Heart left ventricle (tissue), 16 donors: ENCODE results near the gene FLNB. TPM values are rescaled to one million over a fixed set of nuclear protein-coding genes. Genes with fewer than 3 reads are reported as not detected.

Experiments
- ATAC-seq, 4 donors: fragments of 200-7000 bp; cut with Tn5 transposase; one replicate each; pipeline ENCODE4 v1.9.1; 2020 to 2022; ENCODE audit warnings: moderate library complexity in 4 of 4, mild to moderate bottlenecking in 3 of 4, moderate number of reproducible peaks in 1 of 4
- DNase-seq, 5 donors: peaks; one replicate each; pipeline ENCODE4 v3.0.0-alpha.2; 2020
- H3K27ac ChIP-seq, 12 donors: fragments of 200-600 bp; sonication (generic) in 4 of 12; one replicate each; pipeline versions ENCODE4 v1.5.0 to v1.8.0; 2016 to 2022; ENCODE audit warnings: mild to moderate bottlenecking in 2 of 12
- H3K27me3 ChIP-seq, 9 donors: fragments of 200-600 bp; sonication (generic) in 2 of 9; one replicate each; pipeline versions ENCODE4 v1.5.1 to v1.8.0; 2016 to 2022; ENCODE audit warnings: mild to moderate bottlenecking in 3 of 9
- H3K36me3 ChIP-seq, 9 donors: fragments of 200-600 bp; sonication (generic) in 2 of 9; one replicate each; pipeline versions ENCODE4 v1.5.0 to v1.8.0; 2018 to 2022; ENCODE audit warnings: mild to moderate bottlenecking in 2 of 9
- H3K4me1 ChIP-seq, 12 donors: fragments of 200-600 bp; sonication (generic) in 4 of 12; one replicate each; pipeline versions ENCODE4 v1.5.0 to v1.8.0; 2016 to 2022; ENCODE audit warnings: mild to moderate bottlenecking in 3 of 12
- H3K4me3 ChIP-seq, 12 donors: fragments of 200-600 bp; sonication (generic) in 4 of 12; one replicate each; pipeline versions ENCODE4 v1.5.0 to v1.8.0; 2017 to 2022; ENCODE audit warnings: mild to moderate bottlenecking in 9 of 12, moderate library complexity in 4 of 12
- H3K9me3 ChIP-seq, 12 donors: fragments of 200-600 bp; sonication (generic) in 4 of 12; one replicate each; pipeline versions ENCODE4 v1.5.0 to v1.8.0; 2016 to 2022; ENCODE audit warnings: mild to moderate bottlenecking in 1 of 12
- POLR2A ChIP-seq, 2 donors: fragments of 450-650 bp; IDR thresholded peaks; one replicate each; pipeline ENCODE4 v1.6.1; 2017; ENCODE audit warnings: antibody characterized with exemption in 2 of 2, mild to moderate bottlenecking in 2 of 2, moderate library complexity in 2 of 2
- WGBS, 4 donors: extraction: QIAGEN DNeasy Blood & Tissue Kit in 2 of 4; methylation state at CpG; one replicate each; pipeline versions ENCODE4 v1.1.5 to v1.1.7; 2013 to 2018; 5-methylcytosine and 5-hydroxymethylcytosine counted together
- intact Hi-C, 10 donors: fragments of 100-400 bp; cut with DNase I; formaldehyde crosslinking; loops; one replicate each; pipeline versions ENCODE4 v1.11.1 to v1.14.2; 2022
- polyA plus RNA-seq, 2 donors: library from polyadenylated mRNA; stranded (reverse); fragments of 200-250 nt; gene quantifications; one replicate each; pipeline ENCODE4 v1.2.3, GENCODE V29; 2013
- total RNA-seq, 9 donors: library from RNA; depleted of rRNA in 2 of 9; stranded (reverse); fragments of >200 nt in 2 of 9; fragmentation: NEBNext Ultra II Directional in 3 of 9; extraction: Animal tissue kit (Norgen Biotek cat#: 25700) in 3 of 9; gene quantifications; one replicate each; pipeline versions ENCODE4 v1.1.0 to v1.2.4, GENCODE V29; 2016 to 2023
- TF ChIP-seq, protein P1 (sequence below), 12 donors: fragments of 200-600 bp; sonication (generic) in 4 of 12; IDR thresholded peaks; one replicate each; pipeline versions ENCODE4 v1.5.0 to v1.8.0; 2018 to 2022; ENCODE audit warnings: antibody characterized with exemption in 12 of 12, mild to moderate bottlenecking in 5 of 12
- donor health status: ischemic (EF 13 %, LVEDD 7.1; RV severe dilation, severe dysfunction).
- donor health status: healthy with polysubstance abuse.
- donor health status: DM: no; HTN: yes; CAD: no.
- donor health status: DM: no; HTN: no; CAD: no.
- donor health status: ischemic (EF 25% LVEDD 6.9; RV normal size, moderate dysfunction).
- donor health status: ischemic (EF 25% LVEDD 5.7; RV mildly dilated, moderate dysfunction).
- donor health status: healthy.
- donor health status: DM: yes; HTN: yes; CAD: no.
- donor health status: ischemic (EF 35%, LVEDD 5.7; RV mildly dilated, moderate dysfunction).
- donor health status: nonischemic (EF 11% LVEDD 7.7; RV severe dilation, severe dysfunction).
- donor health status: DM: yes; HTN: yes; CAD: no.
- donor health status: PGD.
- donor health status: ischemic (EF 29% LVEDD 5.4; RV normal size, mild dysfunction).
- donor health status: nonischemic (EF 23%, LVEDD 6.1; RV moderate dilation, normal function).

FLNB gene
- total and polyA plus RNA-seq, 11 donors = 30.5 to 75.6 (median 40.6) TPM

DNA sequence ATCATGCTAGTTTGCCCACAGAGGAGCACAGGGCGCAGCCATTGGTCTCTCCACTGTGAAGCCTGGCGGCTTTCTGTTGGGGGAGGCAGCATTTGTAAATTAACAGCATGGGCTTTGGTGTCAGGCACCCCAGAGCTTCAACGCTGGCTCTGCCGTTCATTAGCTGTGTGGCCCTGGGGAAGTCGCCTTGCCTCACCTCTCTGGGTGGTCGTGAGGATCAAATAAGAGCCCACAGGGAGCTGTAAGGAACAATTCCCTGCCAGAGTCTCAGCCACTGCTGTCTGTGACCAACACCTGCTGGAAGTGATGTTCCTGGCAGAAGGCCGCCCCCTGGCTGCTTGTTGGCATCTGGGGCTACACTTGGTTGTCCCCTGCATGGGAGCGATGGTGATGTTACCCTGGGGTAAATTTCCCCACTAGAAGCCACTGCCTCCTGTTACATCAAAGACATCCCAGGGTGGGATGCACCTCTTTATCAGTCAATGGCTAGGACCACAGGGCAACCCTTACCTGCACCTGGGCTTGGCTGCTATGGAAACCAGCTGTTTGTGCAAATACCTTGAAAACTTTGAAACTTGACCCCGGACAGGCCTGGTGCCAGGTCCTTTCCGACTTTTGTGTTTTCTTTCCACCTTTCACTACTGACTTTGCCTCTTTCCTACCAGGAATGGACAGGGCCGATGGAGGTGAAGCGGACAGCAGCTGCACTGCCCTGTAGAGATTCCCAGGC, 165.6 kb downstream of the FLNB start:
- peak; percentile 50 to 79 (median 65) for DNase-seq
- Histone ChIP-seq H3K27me3 (no peaks in the 10 kb centered on the region), H3K4me3 (no peak overlapping the region), H3K27ac (peak overlapping the region in 3 of 12 donors; percentile 35 to 53 (median 43)), H3K4me1 (peaks cover 0 to 51% (median 30%) of the 10 kb centered on the region in 12 donors), H3K9me3 (no peaks in the 10 kb centered on the region), H3K36me3 (peaks cover 0 to 31% (median 20%) of the 10 kb centered on the region in 9 donors)
- ATAC-seq = peak; percentile 21 to 63 (median 34)
- TF ChIP-seq, protein P1, sequence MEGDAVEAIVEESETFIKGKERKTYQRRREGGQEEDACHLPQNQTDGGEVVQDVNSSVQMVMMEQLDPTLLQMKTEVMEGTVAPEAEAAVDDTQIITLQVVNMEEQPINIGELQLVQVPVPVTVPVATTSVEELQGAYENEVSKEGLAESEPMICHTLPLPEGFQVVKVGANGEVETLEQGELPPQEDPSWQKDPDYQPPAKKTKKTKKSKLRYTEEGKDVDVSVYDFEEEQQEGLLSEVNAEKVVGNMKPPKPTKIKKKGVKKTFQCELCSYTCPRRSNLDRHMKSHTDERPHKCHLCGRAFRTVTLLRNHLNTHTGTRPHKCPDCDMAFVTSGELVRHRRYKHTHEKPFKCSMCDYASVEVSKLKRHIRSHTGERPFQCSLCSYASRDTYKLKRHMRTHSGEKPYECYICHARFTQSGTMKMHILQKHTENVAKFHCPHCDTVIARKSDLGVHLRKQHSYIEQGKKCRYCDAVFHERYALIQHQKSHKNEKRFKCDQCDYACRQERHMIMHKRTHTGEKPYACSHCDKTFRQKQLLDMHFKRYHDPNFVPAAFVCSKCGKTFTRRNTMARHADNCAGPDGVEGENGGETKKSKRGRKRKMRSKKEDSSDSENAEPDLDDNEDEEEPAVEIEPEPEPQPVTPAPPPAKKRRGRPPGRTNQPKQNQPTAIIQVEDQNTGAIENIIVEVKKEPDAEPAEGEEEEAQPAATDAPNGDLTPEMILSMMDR (IDR thresholded peaks at IDR 0.05) = peak; percentile 19 to 57 (median 41)
- TF ChIP-seq POLR2A (IDR thresholded peaks at IDR 0.05) = no peak
- intact Hi-C loops = loop anchor here in 6 of 10 donors (2.0 to 10.0 kb wide), 4 partner anchors 165 to 361 kb away; partner anchors contain the start of genes FLNB (in 6 of the 6) and ACOX2 (in 2 of the 6)
- WGBS, 4 donors = 59 to 75% (median 68%) methylated on average over 10 to 12 of the region's 12 CpGs

DNA sequence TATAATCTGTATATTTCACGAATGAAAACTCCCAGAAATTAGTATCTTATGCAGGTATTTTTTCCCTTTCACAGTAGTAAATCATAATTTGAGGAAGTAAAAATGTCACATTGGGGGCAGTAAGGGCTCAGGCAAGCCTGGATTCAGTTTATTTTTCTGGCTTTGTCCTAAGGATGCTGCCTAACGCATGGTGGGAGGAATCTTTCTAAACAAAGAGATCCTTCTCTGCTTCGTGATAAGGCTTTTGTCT, 166.9 kb downstream of the FLNB start:
- ATAC-seq (no peak), DNase-seq (no peak)
- peaks cover 0 to 18% (median 11%) of the 10 kb centered on the region in 9 donors for H3K36me3 ChIP-seq
- H3K4me3 ChIP-seq = peak overlapping the region in 1 of 12 donors; percentile 7
- peaks cover 0 to 51% (median 30%) of the 10 kb centered on the region in 12 donors for H3K4me1 ChIP-seq
- peak overlapping the region in 9 of 12 donors; percentile 19 to 67 (median 53) for H3K27ac ChIP-seq
- no peaks in the 10 kb centered on the region for H3K27me3 ChIP-seq
- intact Hi-C loops = loop anchor here in 8 of 10 donors (2.0 to 10.0 kb wide), 5 partner anchors 42 to 360 kb away; partner anchors contain the start of genes FLNB (in 7 of the 8) and ACOX2 (in 2 of the 8)
- 15 to 47% (median 32%) methylated on average over 3 of the region's 3 CpGs for WGBS, 4 donors
- TF ChIP-seq POLR2A (IDR thresholded peaks at IDR 0.05) = no peak
- H3K9me3 ChIP-seq = no peaks in the 10 kb centered on the region

DNA sequence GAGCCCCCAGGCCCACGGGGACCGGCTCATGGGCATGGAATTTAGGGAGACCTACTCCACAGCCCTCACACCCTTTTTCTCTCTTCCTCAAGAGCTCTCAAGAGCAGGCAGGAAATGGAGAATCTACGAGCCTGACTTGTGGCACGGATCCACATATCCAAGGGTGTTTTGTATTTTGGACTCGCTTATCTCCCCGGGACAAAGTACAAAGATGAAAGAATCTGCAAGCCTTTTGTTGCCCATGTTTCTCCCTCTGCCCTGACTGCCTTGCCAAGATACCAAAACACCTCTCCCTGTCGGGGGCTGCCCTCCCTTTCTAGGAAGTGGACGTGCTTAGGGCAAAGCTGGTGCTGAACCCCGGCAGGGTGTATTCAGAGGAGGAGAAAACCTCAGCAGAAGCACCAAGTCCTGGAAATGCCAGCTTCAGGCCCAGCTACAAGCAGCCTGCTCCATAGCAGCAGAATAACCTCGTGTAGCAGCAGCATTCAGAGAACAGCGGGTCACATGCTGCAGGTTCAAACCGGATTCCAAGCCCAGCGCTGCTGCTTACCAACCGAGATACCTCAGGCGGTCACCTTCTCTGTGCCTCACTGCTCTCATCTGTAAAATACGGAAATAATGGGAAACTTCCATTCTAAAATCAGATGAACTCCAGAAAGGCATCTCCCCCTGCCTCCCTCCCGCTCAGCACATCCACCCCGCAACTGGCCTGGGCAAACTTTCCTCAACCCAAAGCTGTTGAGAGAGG, 167.4 kb downstream of the FLNB start:
- 27 to 39% (median 32%) methylated on average over 17 to 18 of the region's 18 CpGs for WGBS, 4 donors
- TF ChIP-seq, protein P1 (IDR thresholded peaks at IDR 0.05) = no peak
- TF ChIP-seq POLR2A (IDR thresholded peaks at IDR 0.05) = no peak
- H3K36me3 ChIP-seq = peaks cover 0 to 14% (median 6%) of the 10 kb centered on the region in 9 donors
- H3K27me3 ChIP-seq = no peaks in the 10 kb centered on the region
- peak in 3 of 4 donors; percentile 5 to 13 (median 8) for ATAC-seq
- DNase-seq = no peak
- H3K9me3 ChIP-seq = no peaks in the 10 kb centered on the region
- intact Hi-C loops = loop anchor here in 8 of 10 donors (2.0 to 10.0 kb wide), 5 partner anchors 42 to 359 kb away; partner anchors contain the start of genes FLNB (in 7 of the 8) and ACOX2 (in 2 of the 8)
- peak overlapping the region in 10 of 12 donors; percentile 19 to 67 (median 51) for H3K27ac ChIP-seq
- peak overlapping the region in 1 of 12 donors; percentile 7 for H3K4me3 ChIP-seq
- peaks cover 0 to 51% (median 30%) of the 10 kb centered on the region in 12 donors for H3K4me1 ChIP-seq

DNA sequence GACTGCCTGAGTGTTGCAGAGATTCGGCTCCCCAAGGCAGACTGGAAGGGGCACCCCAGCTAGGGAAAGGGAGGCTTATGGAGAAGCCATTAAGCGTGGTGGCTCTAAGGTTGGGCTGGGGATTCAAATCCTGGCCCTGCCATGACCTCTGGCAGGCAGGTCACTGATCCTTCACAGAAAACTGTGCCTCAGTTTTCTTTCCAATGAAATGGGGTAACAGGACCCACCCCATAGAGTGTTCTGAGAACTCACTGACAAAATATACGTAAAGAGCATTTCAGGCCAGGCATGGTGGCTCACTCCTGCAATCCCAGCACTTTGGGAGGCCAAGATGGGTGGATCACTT, 167.9 kb downstream of the FLNB start:
- Histone ChIP-seq H3K4me1 (peaks cover 0 to 51% (median 30%) of the 10 kb centered on the region in 12 donors), H3K4me3 (no peak overlapping the region), H3K9me3 (no peaks in the 10 kb centered on the region), H3K36me3 (peaks cover 0 to 10% (median under 1%) of the 10 kb centered on the region in 9 donors), H3K27me3 (no peaks in the 10 kb centered on the region), H3K27ac (peak overlapping the region in 5 of 12 donors; percentile 53 to 67 (median 56))
- WGBS, 4 donors = 85 to 96% (median 96%) methylated on average over 2 to 3 of the region's 3 CpGs
- TF ChIP-seq POLR2A (IDR thresholded peaks at IDR 0.05) = no peak
- TF ChIP-seq, protein P1 (IDR thresholded peaks at IDR 0.05) = no peak
- intact Hi-C loops = loop anchor here in 7 of 10 donors (5.0 to 10.0 kb wide), 4 partner anchors 41 to 359 kb away; partner anchors contain the start of genes FLNB (in 4 of the 7) and ACOX2 (in 2 of the 7)
- ATAC-seq (no peak), DNase-seq (no peak)
